Measurements from ENCODE around the gene TAS2R39. TPM values are rescaled to one million over a fixed set of nuclear protein-coding genes. Genes with fewer than 3 reads are reported as not detected.

TAS2R39 gene
- total and polyA plus RNA-seq, 2 experiments from 2014 or later, result 0.21 TPM; not detected in 1

GRCh38 chr7:143148050-143148449, 35.2 kb upstream of the TAS2R39 start:
- Mint-ChIP-seq H3K36me3 (ENCODE audit: low read depth) (no peaks in the 10 kb centered on the region), H3K4me1 (no peaks in the 10 kb centered on the region), H3K27me3 (ENCODE audit: insufficient read depth, low read depth, poor library complexity) (peaks cover 3% of the 10 kb centered on the region), H3K27ac (no peak overlapping the region), H3K9me3 (peaks cover 19% of the 10 kb centered on the region), H3K4me3 (no peak overlapping the region)
- no peak for TF ChIP-seq POLR2AphosphoS5 (IDR thresholded peaks at IDR 0.05; ENCODE audit: low read depth)
- no peak for TF ChIP-seq JUNB (IDR thresholded peaks at IDR 0.05; ENCODE audit: unreplicated experiment)
- TF ChIP-seq EZH2 (IDR thresholded peaks at IDR 0.05; ENCODE audit: low read depth, unreplicated experiment), result no peak
- no peak for TF ChIP-seq STAT1 (IDR thresholded peaks at IDR 0.05; ENCODE audit: unreplicated experiment)
- Histone ChIP-seq H3K27ac (ENCODE audit: low read depth) (no peak overlapping the region), H3K36me3 (ENCODE audit: insufficient read depth) (no peaks in the 10 kb centered on the region), H2AFZ (no peak overlapping the region), H3K27me3 (ENCODE audit: insufficient read depth) (no peaks in the 10 kb centered on the region), H3F3A (replicated peaks; ENCODE audit: low read depth) (no peaks in the 10 kb centered on the region), H3K79me2 (replicated peaks; ENCODE audit: insufficient read depth) (no peaks in the 10 kb centered on the region), H3K9me2 (ENCODE audit: insufficient read depth) (peaks cover 10% of the 10 kb centered on the region; the same call in 1 of the 2 replicates), H4K20me1 (replicated peaks; ENCODE audit: insufficient read depth) (no peaks in the 10 kb centered on the region), H3K4me3 (no peak overlapping the region), H3K4me1 (ENCODE audit: insufficient read depth) (no peaks in the 10 kb centered on the region), H3K4me2 (no peak overlapping the region)
- ATAC-seq (no peak), DNase-seq (ENCODE audit: low spot score) (no peak)

- no peak overlapping the region for H3K4me3 Mint-ChIP-seq
These were observed 34.6 kb upstream of the TAS2R39 start for GRCh38 chr7:143148651-143149050.

More at GRCh38 chr7:143148651-143149050, 34.6 kb upstream of the TAS2R39 start:
- Histone ChIP-seq H4K20me1 (replicated peaks; ENCODE audit: insufficient read depth) (no peaks in the 10 kb centered on the region), H3K36me3 (ENCODE audit: insufficient read depth) (no peaks in the 10 kb centered on the region), H3K27ac (ENCODE audit: low read depth) (no peak overlapping the region), H2AFZ (no peak overlapping the region), H3K4me1 (ENCODE audit: insufficient read depth) (no peaks in the 10 kb centered on the region), H3K4me2 (no peak overlapping the region), H3K4me3 (no peak overlapping the region), H3K79me2 (replicated peaks; ENCODE audit: insufficient read depth) (no peaks in the 10 kb centered on the region), H3K27me3 (ENCODE audit: insufficient read depth) (no peaks in the 10 kb centered on the region), H3F3A (replicated peaks; ENCODE audit: low read depth) (no peaks in the 10 kb centered on the region), H3K9me2 (ENCODE audit: insufficient read depth) (peaks cover 10% of the 10 kb centered on the region; the same call in 1 of the 2 replicates)
- peaks cover 17% of the 10 kb centered on the region for H3K9me3 Mint-ChIP-seq
- ATAC-seq (no peak), DNase-seq (ENCODE audit: low spot score) (no peak)
- no peaks in the 10 kb centered on the region for H3K4me1 Mint-ChIP-seq
- TF ChIP-seq CTCF (conservative IDR thresholded peaks at IDR 0.05; ENCODE audit: low read depth in 2 of 2), result no peak
- no peak for TF ChIP-seq POLR2AphosphoS5 (IDR thresholded peaks at IDR 0.05; ENCODE audit: low read depth)
- no peak for TF ChIP-seq ZNF462 (CRISPR knock-in tag; IDR thresholded peaks at IDR 0.05)
- TF ChIP-seq STAT1 (IDR thresholded peaks at IDR 0.05; ENCODE audit: unreplicated experiment), result no peak
- TF ChIP-seq CREB1 (CRISPR knock-in tag; IDR thresholded peaks at IDR 0.05; ENCODE audit: low read depth), result no peak
- no peak for TF ChIP-seq EZH2phosphoT487 (IDR thresholded peaks at IDR 0.05; ENCODE audit: unreplicated experiment)
- TF ChIP-seq EZH2 (IDR thresholded peaks at IDR 0.05; ENCODE audit: low read depth, unreplicated experiment), result no peak
- no peak for TF ChIP-seq ZNF331 (CRISPR knock-in tag; IDR thresholded peaks at IDR 0.05; ENCODE audit: low read depth)
- no peaks in the 10 kb centered on the region for H3K36me3 Mint-ChIP-seq (ENCODE audit: low read depth)
- H3K27ac Mint-ChIP-seq, result no peak overlapping the region
- H3K27me3 Mint-ChIP-seq (ENCODE audit: insufficient read depth, low read depth, poor library complexity), result peaks cover 3% of the 10 kb centered on the region

Data from GM23338 (cell line).